HCT116 (cell line): ENCODE data around the gene HMGXB4. TPM values are rescaled to one million over a fixed set of nuclear protein-coding genes. Genes with fewer than 3 reads are reported as not detected.

Experiments
- ATAC-seq: fragments of 200-7000 bp; cut with Tn5 transposase; 2 replicates; pipeline ENCODE4 v1.9.1; 2020; ENCODE audit warnings: mild to moderate bottlenecking, moderate library complexity
- BruUV-seq: library from RNA; stranded (reverse); fragments of 400-500 nt; replicated peaks from 2 replicates; lab custom pipeline; 2021; lab: Mats Ljungman, UMichigan
- CTCF ChIA-PET: fragments of 300-600 bp; sonication (Branson Sonifier 250); formaldehyde crosslinking; loops from one replicate; lab custom pipeline; 2021; ENCODE audit warnings: antibody characterized with exemption; lab: Charles Lee
- POLR2A ChIA-PET: fragments of 300-600, 350-600 bp; sonication (Branson Sonifier 250); formaldehyde crosslinking; loops from one replicate; lab custom pipeline; 2021; ENCODE audit warnings: antibody characterized with exemption; lab: Charles Lee
- RAD21 ChIA-PET, 2 experiments: fragments of 300-600 bp; sonication (Branson Sonifier 250); formaldehyde crosslinking; loops; one replicate each; lab custom pipeline; 2023; ENCODE audit warnings: low total read pairs in 2 of 2; ENCODE audit not compliant: uncharacterized antibody in 2 of 2, unreplicated experiment in 2 of 2, low non-redundant PET in 1 of 2; lab: Charles Lee
- DNase-seq: peaks from one replicate; pipeline ENCODE4 v3.0.0-alpha.2; 2010; ENCODE audit warnings: low read depth, low spot score
- H2AFZ ChIP-seq: fragments of 200-600 bp; shearing (Covaris generic), sonication (generic); 2 replicates; pipeline ENCODE4 v1.6.1; 2017; ENCODE audit warnings: low read depth, mixed run types, mixed read lengths, antibody characterized with exemption, low read length; ENCODE audit not compliant: poor library complexity, severe bottlenecking
- H3K27ac ChIP-seq: 2 replicates; pipeline ENCODE4 v1.5.1; 2012; ENCODE audit warnings: low read depth, low read length
- H3K27me3 ChIP-seq: fragments of 200-600 bp; sonication (generic); 2 replicates; pipeline ENCODE4 v1.6.1; 2016; ENCODE audit warnings: mixed run types, low read length, mixed read lengths; ENCODE audit not compliant: insufficient read depth
- H3K36me3 ChIP-seq, 2 experiments: fragments of 200-500 bp in 1 of 2; fragments of 200-600 bp in 1 of 2; sonication (Bioruptor generic) in 1 of 2; sonication (generic) in 1 of 2; 2 replicates each; pipeline versions ENCODE4 v1.5.1 to v1.6.1; 2014 to 2016; ENCODE audit warnings: low read length in 2 of 2, inconsistent platforms in 1 of 2, mixed read lengths in 1 of 2, mixed run types in 1 of 2; ENCODE audit not compliant: insufficient read depth in 2 of 2, control insufficient read depth in 1 of 2
- H3K4me1 ChIP-seq, 2 experiments: fragments of 200-600 bp in 1 of 2; sonication (generic) in 1 of 2; 2 replicates each; pipeline versions ENCODE4 v1.5.1 to v1.6.1; 2012 to 2017; ENCODE audit warnings: low read length in 2 of 2, inconsistent platforms in 1 of 2, mild to moderate bottlenecking in 1 of 2, mixed read lengths in 1 of 2, mixed run types in 1 of 2, moderate library complexity in 1 of 2; ENCODE audit not compliant: insufficient read depth in 2 of 2, control insufficient read depth in 1 of 2
- H3K4me2 ChIP-seq: fragments of 200-600 bp; sonication (generic); 2 replicates; pipeline ENCODE4 v1.6.1; 2017; ENCODE audit warnings: mixed run types, low read length, mixed read lengths
- H3K4me3 ChIP-seq, 2 experiments: fragments of 200-600 bp in 1 of 2; sonication (generic) in 1 of 2; replicated peaks in 1 of 2; 2 replicates each; pipeline ENCODE4 v1.5.1; 2011 to 2016; ENCODE audit warnings: low read length in 2 of 2, control low read depth in 1 of 2, low read depth in 1 of 2, mild to moderate bottlenecking in 1 of 2, mixed read lengths in 1 of 2, mixed run types in 1 of 2
- H3K79me2 ChIP-seq: fragments of 200-600 bp; sonication (generic); 2 replicates; pipeline ENCODE4 v1.6.1; 2017; ENCODE audit warnings: mild to moderate bottlenecking, mixed run types, low read length, moderate library complexity, mixed read lengths; ENCODE audit not compliant: insufficient read depth
- H3K9ac ChIP-seq: fragments of 200-600 bp; sonication (generic); 2 replicates; pipeline ENCODE4 v1.6.1; 2016; ENCODE audit warnings: low read length, mixed read lengths
- H3K9me2 ChIP-seq: fragments of 200-600 bp; sonication (generic), shearing (Covaris generic); 2 replicates; pipeline ENCODE4 v1.6.1; 2017; ENCODE audit warnings: mixed run types, mild to moderate bottlenecking, moderate library complexity; ENCODE audit not compliant: insufficient read depth
- H3K9me3 ChIP-seq, 2 experiments: fragments of 200-500 bp in 1 of 2; fragments of 200-600 bp in 1 of 2; sonication (Bioruptor generic) in 1 of 2; sonication (generic) in 1 of 2; 2 replicates each; pipeline ENCODE4 v1.6.1; 2014 to 2017; ENCODE audit warnings: low read length in 2 of 2, mixed read lengths in 2 of 2, inconsistent platforms in 1 of 2, low read depth in 1 of 2, mild to moderate bottlenecking in 1 of 2, mixed run types in 1 of 2, moderate library complexity in 1 of 2; ENCODE audit not compliant: control insufficient read depth in 1 of 2, insufficient read depth in 1 of 2
- H4K20me1 ChIP-seq: fragments of 200-600 bp; sonication (generic), shearing (Covaris generic); 2 replicates; pipeline ENCODE4 v1.6.1; 2017; ENCODE audit warnings: mixed run types, mild to moderate bottlenecking, moderate library complexity; ENCODE audit not compliant: insufficient read depth
- CEBPB ChIP-seq: IDR thresholded peaks from 2 replicates; pipeline ENCODE4 v1.6.1; 2012; ENCODE audit warnings: low read depth
- EGR1 ChIP-seq: IDR thresholded peaks from 2 replicates; pipeline ENCODE4 v1.6.1; 2012; ENCODE audit warnings: low read depth
- POLR2AphosphoS5 ChIP-seq: IDR thresholded peaks from 2 replicates; pipeline ENCODE4 v1.6.1; 2011; ENCODE audit warnings: mild to moderate bottlenecking, low read depth, low read length, moderate library complexity
- RAD21 ChIP-seq: IDR thresholded peaks from 2 replicates; pipeline ENCODE4 v1.6.1; 2012; ENCODE audit warnings: low read depth, mild to moderate bottlenecking
- intact Hi-C: fragments of 100-400 bp; cut with micrococcal nuclease; formaldehyde crosslinking; loops from 2 replicates; pipeline ENCODE4 v1.10.0; 2022
- total RNA-seq: library from RNA; stranded (reverse); gene quantifications from one replicate; pipeline ENCODE4 v1.2.1, GENCODE V29; 2021; ENCODE audit not compliant: unreplicated experiment
- TF ChIP-seq, protein P1 (sequence below): IDR thresholded peaks from 2 replicates; pipeline ENCODE4 v1.6.1; 2012

Gene HMGXB4
- total RNA-seq, 1 experiment from 2014 or later, result 36.7 TPM

DNA sequence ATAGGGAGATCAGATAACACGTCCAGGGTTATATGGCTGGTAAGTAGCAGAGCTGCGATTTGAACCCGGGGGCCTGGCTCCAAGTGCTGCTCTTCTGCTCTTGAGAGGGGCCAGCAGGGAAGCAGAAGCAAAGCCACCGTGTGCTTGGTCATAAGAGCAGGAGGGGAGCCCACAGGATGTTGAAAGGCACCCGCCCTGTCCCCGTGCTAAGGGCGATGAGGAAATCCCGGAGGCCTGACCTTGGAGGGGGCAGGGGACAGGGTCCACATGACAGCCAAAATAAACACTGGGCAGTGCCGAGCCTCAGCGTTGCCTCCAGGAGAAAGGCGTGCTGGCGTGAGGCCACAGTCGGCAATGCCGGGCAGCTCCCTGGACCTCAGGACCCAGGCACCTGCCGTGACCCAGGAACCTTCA is 71.2 kb downstream of the HMGXB4 start:
- intact Hi-C loops, result no loop called here
- Histone ChIP-seq H3K79me2 (no peaks in the 10 kb centered on the region), H3K4me2 (no peak overlapping the region), H4K20me1 (no peaks in the 10 kb centered on the region), H3K9ac (no peak overlapping the region), H3K9me2 (no peaks in the 10 kb centered on the region), H3K36me3 (peaks cover 2 to 11% of the 10 kb centered on the region in 2 experiments; a peak in 2 of 4 replicates), H3K27ac (no peak overlapping the region), H3K4me1 (no peaks in the 10 kb centered on the region), H2AFZ (no peak overlapping the region), H3K27me3 (no peaks in the 10 kb centered on the region), H3K9me3 (no peaks in the 10 kb centered on the region), H3K4me3 (no peak overlapping the region)
- RAD21 ChIA-PET, result no interaction called here
- CTCF ChIA-PET, result no interaction called here
- POLR2A ChIA-PET, result no interaction called here
- ATAC-seq, result no peak
- TF ChIP-seq POLR2AphosphoS5 (no peak), CEBPB (no peak), EGR1 (no peak)
- TF ChIP-seq, protein P1, sequence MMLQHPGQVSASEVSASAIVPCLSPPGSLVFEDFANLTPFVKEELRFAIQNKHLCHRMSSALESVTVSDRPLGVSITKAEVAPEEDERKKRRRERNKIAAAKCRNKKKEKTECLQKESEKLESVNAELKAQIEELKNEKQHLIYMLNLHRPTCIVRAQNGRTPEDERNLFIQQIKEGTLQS, result no peak
- BruUV-seq, result no TSS peak
- DNase-seq, result no peak

DNA sequence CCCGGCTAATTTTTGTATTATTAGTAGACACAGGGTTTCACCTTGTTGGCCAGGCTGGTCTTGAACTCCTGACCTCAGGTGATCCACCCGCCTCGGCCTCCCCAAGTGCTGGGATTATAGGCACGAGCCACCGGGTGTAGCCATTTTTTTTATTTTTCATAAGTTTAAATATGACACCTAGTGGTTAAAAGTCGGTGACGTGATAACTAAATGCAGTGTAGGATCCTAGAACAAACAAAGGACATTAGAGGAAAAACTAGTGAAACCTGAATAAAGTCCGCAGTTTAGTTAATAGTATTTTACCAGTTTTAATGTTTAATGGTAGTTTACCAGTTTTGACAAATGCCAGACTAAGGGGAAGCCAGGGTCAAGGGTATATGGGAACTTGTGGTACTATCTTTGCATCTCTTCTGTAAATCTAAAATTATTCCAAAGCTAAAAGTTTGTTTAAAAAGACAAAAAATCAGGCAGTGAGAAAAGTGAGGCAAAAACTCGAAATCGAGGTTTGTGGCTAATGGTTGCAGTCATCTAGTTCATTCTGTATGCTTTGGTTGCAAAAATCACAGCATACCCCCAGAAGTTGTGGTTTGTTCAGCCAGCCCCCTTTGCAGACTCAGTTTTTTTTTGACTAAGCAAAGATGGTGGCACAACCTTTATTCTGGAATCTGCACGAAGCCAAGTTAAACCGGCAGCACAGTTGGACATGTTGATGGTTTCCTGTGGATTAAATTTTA is 72.0 kb downstream of the HMGXB4 start:
- DNase-seq (no peak), ATAC-seq (no peak; the same call in 1 of the 2 replicates)
- no peaks in the 10 kb centered on the region for H3K9me3 ChIP-seq
- ChIA-PET POLR2A (no interaction called here), CTCF (no interaction called here), RAD21 (no interaction called here)
- intact Hi-C loops, result no loop called here
- H4K20me1 ChIP-seq, result no peaks in the 10 kb centered on the region
- 0 out of 2 replicates have a peak, but pooled peaks have one; percentile 19 for TF ChIP-seq RAD21
- no peak for TF ChIP-seq CEBPB
- peaks cover 0 to 6% of the 10 kb centered on the region in 2 experiments; a peak in 1 of 4 replicates for H3K36me3 ChIP-seq
- no peak overlapping the region for H3K27ac ChIP-seq
- H3K27me3 ChIP-seq, result no peaks in the 10 kb centered on the region
- H3K4me1 ChIP-seq, result no peaks in the 10 kb centered on the region
- H3K9me2 ChIP-seq, result no peaks in the 10 kb centered on the region
- H3K79me2 ChIP-seq, result no peaks in the 10 kb centered on the region
- no peak overlapping the region for H3K4me2 ChIP-seq
- H2AFZ ChIP-seq, result no peak overlapping the region
- no peak overlapping the region for H3K9ac ChIP-seq
- no peak overlapping the region for H3K4me3 ChIP-seq
- BruUV-seq, result no TSS peak
